GM12878 (cell line): ENCODE measurements around the gene SLC29A2. TPM values are rescaled to one million over a fixed set of nuclear protein-coding genes. Genes with fewer than 3 reads are reported as not detected.

ENCODE experiments used
- ATAC-seq: fragments of 200-7000 bp; cut with Tn5 transposase; 3 replicates; pipeline ENCODE4 v1.9.1; 2020; ENCODE audit warnings: mild to moderate bottlenecking, moderate library complexity
- BruUV-seq: library from RNA; stranded (reverse); fragments of 400-500 nt; replicated peaks from 2 replicates; lab custom pipeline; 2021; lab: Mats Ljungman, UMichigan
- CTCF ChIA-PET: fragments of 300-600 bp; sonication (Branson Sonifier 250); formaldehyde crosslinking; extraction: SDS; loops from one replicate; lab custom pipeline; 2021; ENCODE audit warnings: inconsistent platforms; lab: Yijun Ruan, JAX
- POLR2A ChIA-PET: fragments of 350-600 bp; formaldehyde crosslinking; extraction: SDS; loops from one replicate; lab custom pipeline; 2021; ENCODE audit warnings: inconsistent platforms; lab: Charles Lee
- RAD21 ChIA-PET: fragments of 300-600 bp; sonication (Branson Sonifier 250); formaldehyde crosslinking; loops from one replicate; lab custom pipeline; 2023; ENCODE audit warnings: antibody characterized with exemption; ENCODE audit not compliant: unreplicated experiment; lab: Charles Lee
- SMC1A ChIA-PET: fragments of 300-600 bp; sonication (Branson Sonifier 250); formaldehyde crosslinking; loops from one replicate; lab custom pipeline; 2023; ENCODE audit not compliant: unreplicated experiment, uncharacterized antibody; lab: Charles Lee
- DNase-seq: peaks from one replicate; pipeline ENCODE4 v3.0.0-alpha.2; 2011; ENCODE audit warnings: low read depth, low spot score
- FAIRE-seq: peaks from 3 replicates; lab custom pipeline; 2011; peaks lifted over from hg19 to GRCh38; lab: Jason Lieb, UNC
- H2AFZ ChIP-seq: 2 replicates; pipeline ENCODE4 v1.6.0; 2011; ENCODE audit warnings: low read depth, low read length, control low read depth; ENCODE audit not compliant: control insufficient read depth
- H3K27ac ChIP-seq: 2 replicates; pipeline ENCODE4 v1.5.1; 2011; ENCODE audit warnings: control low read depth; ENCODE audit not compliant: control insufficient read depth, insufficient read depth
- H3K27me3 ChIP-seq, 2 experiments: replicated peaks in 1 of 2; 2 replicates each; pipeline versions ENCODE4 v1.6.0 to v1.6.1; 2011; ENCODE audit warnings: low read length in 1 of 2; ENCODE audit not compliant: control insufficient read depth in 2 of 2, insufficient read depth in 2 of 2
- H3K36me3 ChIP-seq, 2 experiments: 2 replicates each; pipeline ENCODE4 v1.5.1; 2011; ENCODE audit warnings: low read length in 1 of 2; ENCODE audit not compliant: control insufficient read depth in 2 of 2, insufficient read depth in 2 of 2
- H3K4me1 ChIP-seq: 2 replicates; pipeline ENCODE4 v1.6.1; 2011; ENCODE audit warnings: mild to moderate bottlenecking, low read length, moderate library complexity, mixed read lengths; ENCODE audit not compliant: control insufficient read depth, insufficient read depth
- H3K4me2 ChIP-seq: 2 replicates; pipeline ENCODE4 v1.6.0; 2011; ENCODE audit warnings: control low read depth; ENCODE audit not compliant: control insufficient read depth, insufficient read depth
- H3K4me3 ChIP-seq: fragments of 200-600 bp; sonication (generic); 2 replicates; pipeline ENCODE4 v1.5.1; 2016
- H3K79me2 ChIP-seq: 2 replicates; pipeline ENCODE4 v1.6.0; 2011; ENCODE audit warnings: low read length; ENCODE audit not compliant: control insufficient read depth, insufficient read depth
- H3K9ac ChIP-seq: 2 replicates; pipeline ENCODE4 v1.8.0; 2011; ENCODE audit warnings: low read length, control low read depth, mixed read lengths; ENCODE audit not compliant: control insufficient read depth, insufficient read depth
- H3K9me3 ChIP-seq: replicated peaks from 3 replicates; pipeline ENCODE4 v1.5.1; 2011; ENCODE audit warnings: mild to moderate bottlenecking, low read length; ENCODE audit not compliant: control insufficient read depth, insufficient read depth
- H4K20me1 ChIP-seq: 2 replicates; pipeline ENCODE4 v1.6.0; 2011; ENCODE audit not compliant: control insufficient read depth, insufficient read depth
- BCL11A ChIP-seq: IDR thresholded peaks from 2 replicates; pipeline ENCODE4 v1.6.1; 2011; ENCODE audit warnings: low read depth, low read length
- BMI1 ChIP-seq: fragments of 450-650 bp; IDR thresholded peaks from 2 replicates; pipeline ENCODE4 v1.6.1; 2016; ENCODE audit warnings: mild to moderate bottlenecking, moderate library complexity, borderline replicate concordance
- BRCA1 ChIP-seq: IDR thresholded peaks from 2 replicates; pipeline ENCODE4 v1.6.1; 2011; ENCODE audit warnings: low read depth, low read length, improper control_type of control experiment
- CHD4 ChIP-seq: fragments of 200-600 bp; sonication (generic); IDR thresholded peaks from 2 replicates; pipeline ENCODE4 v1.6.1; 2016; ENCODE audit warnings: mild to moderate bottlenecking
- CREM ChIP-seq: IDR thresholded peaks from 2 replicates; pipeline ENCODE4 v1.6.1; 2014; ENCODE audit warnings: antibody characterized with exemption, low read depth
- ELK1 ChIP-seq: IDR thresholded peaks from 2 replicates; pipeline ENCODE4 v1.6.1; 2012; ENCODE audit warnings: low read depth, low read length, improper control_type of control experiment
- GATAD2B ChIP-seq: fragments of 450-650 bp; conservative IDR thresholded peaks from 2 replicates; pipeline ENCODE4 v1.6.1; 2017; ENCODE audit warnings: low read depth, mild to moderate bottlenecking, moderate library complexity
- MTA2 ChIP-seq: fragments of 450-650 bp; IDR thresholded peaks from 2 replicates; pipeline ENCODE4 v1.6.1; 2016; ENCODE audit warnings: low read depth, mild to moderate bottlenecking, moderate library complexity
- PAX5 ChIP-seq: IDR thresholded peaks from 2 replicates; pipeline ENCODE4 v1.6.1; 2011; ENCODE audit warnings: low read depth, low read length, borderline replicate concordance
- PKNOX1 ChIP-seq: fragments of 450-650 bp; IDR thresholded peaks from 2 replicates; pipeline ENCODE4 v1.6.1; 2016; ENCODE audit warnings: mild to moderate bottlenecking
- RB1 ChIP-seq: fragments of 450-650 bp; formaldehyde crosslinking; IDR thresholded peaks from 2 replicates; pipeline ENCODE4 v1.6.1; 2017; ENCODE audit warnings: mild to moderate bottlenecking, borderline replicate concordance
- RELB ChIP-seq: fragments of 450-650 bp; IDR thresholded peaks from 2 replicates; pipeline ENCODE4 v1.6.1; 2017; ENCODE audit warnings: low read depth, mild to moderate bottlenecking, moderate library complexity
- RFX5 ChIP-seq: IDR thresholded peaks from 2 replicates; pipeline ENCODE4 v1.6.1; 2011; ENCODE audit warnings: low read depth, low read length, improper control_type of control experiment
- SMAD5 ChIP-seq: IDR thresholded peaks from 2 replicates; pipeline ENCODE4 v1.6.1; 2016; ENCODE audit warnings: antibody characterized with exemption, low read depth
- TARDBP ChIP-seq: IDR thresholded peaks from 2 replicates; pipeline ENCODE4 v1.6.1; 2016; ENCODE audit warnings: borderline replicate concordance
- TCF12 ChIP-seq: IDR thresholded peaks from 2 replicates; pipeline ENCODE4 v1.6.1; 2011; ENCODE audit warnings: low read depth, mild to moderate bottlenecking, low read length
- TCF3 ChIP-seq: IDR thresholded peaks from 2 replicates; pipeline ENCODE4 v1.6.1; 2012; ENCODE audit warnings: low read depth, mild to moderate bottlenecking, low read length, borderline replicate concordance; ENCODE audit not compliant: insufficient read depth
- TCF7 ChIP-seq: IDR thresholded peaks from 2 replicates; pipeline ENCODE4 v1.6.1; 2014; ENCODE audit warnings: antibody characterized with exemption, borderline replicate concordance
- ZNF24 ChIP-seq: fragments of 450-650 bp; IDR thresholded peaks from 2 replicates; pipeline ENCODE4 v1.6.1; 2017; ENCODE audit warnings: antibody characterized with exemption, mild to moderate bottlenecking
- ZNF384 ChIP-seq: IDR thresholded peaks from 2 replicates; pipeline ENCODE4 v1.6.1; 2012; ENCODE audit warnings: low read depth, mild to moderate bottlenecking, low read length, improper control_type of control experiment, borderline replicate concordance
- WGBS: methylation state at CpG from one replicate; pipeline ENCODE4 v1.1.6; 2016; ENCODE audit warnings: low lambda C conversion rate; ENCODE audit not compliant: insufficient replicate concordance, insufficient coverage; ENCODE audit errors: missing lambda C conversion rate; 5-methylcytosine and 5-hydroxymethylcytosine counted together
- in situ Hi-C: fragments of 300-500 bp; cut with MboI; formaldehyde crosslinking; loops from 9 replicates; pipeline ENCODE4 v1.14.3; 2018; ENCODE audit warnings: mixed read lengths
- intact Hi-C: fragments of 100-400 bp; cut with micrococcal nuclease; formaldehyde crosslinking; loops from one replicate; pipeline ENCODE4 v1.14.2; 2022; ENCODE audit not compliant: unreplicated experiment
- polyA plus RNA-seq, 11 experiments: library from polyadenylated mRNA; depleted of rRNA in 4 of 11; unstranded in 6 of 11; stranded (reverse) in 5 of 11; fragments of >200 nt; fragmentation: Nextera tagmentation in 4 of 11; fragmentation: Illumina TruSeq in 1 of 11; extraction: Ambion mirVana in 4 of 11; extraction: Trizol in 1 of 11; gene quantifications; 1 replicate in 1 of 11; 2 replicates in 10 of 11; pipeline versions ENCODE4 v1.2.1 to v1.2.3, GENCODE V29; 2011 to 2016; ENCODE audit warnings: inconsistent platforms in 2 of 11, missing spikeins in 2 of 11, low read depth in 1 of 11
- total RNA-seq, 4 experiments: library from RNA; depleted of rRNA in 3 of 4; stranded (reverse); fragments of >200 nt in 3 of 4; fragmentation: Illumina TruSeq in 1 of 4; extraction: Trizol in 1 of 4; gene quantifications; 2 replicates each; pipeline versions ENCODE4 v1.2.1 to v1.2.3, GENCODE V29; 2013 to 2021

Gene SLC29A2
- total and polyA plus RNA-seq, 10 of the 15 experiments (the other 5 are each of a cell fraction or from before 2014, with no cell fraction given), result 0.27 to 7.5 (median 2.2) TPM

- BruUV-seq, result no TSS peak
- in situ Hi-C loops, result no loop called here
- RAD21 ChIA-PET, result interaction anchor here (0.7 to 3.1 kb wide), 5 partner anchors 10 to 267 kb away, joined by 3 to 17 read pairs (median 3); partner anchors contain the start of gene RBM4B
These were observed 39.8 kb upstream of the SLC29A2 start for GRCh38 chr11:66411323-66411722.

More at GRCh38 chr11:66411323-66411722, 39.8 kb upstream of the SLC29A2 start:
- DNase-seq (no peak), ATAC-seq (no peak), FAIRE-seq (no peak)
- ChIA-PET SMC1A (interaction anchor here (1.3 to 2.6 kb wide), 2 partner anchors 10 to 68 kb away, joined by 3 to 8 read pairs; partner anchors contain the start of genes DPP3 and NPAS4), POLR2A (no interaction called here), CTCF (interaction anchor here (1.4 to 5.4 kb wide), 4 partner anchors 9 to 267 kb away, joined by 4 to 27 read pairs (median 24); partner anchors contain the start of genes NPAS4 and RBM4B)
- H3K36me3 ChIP-seq, result no peaks in the 10 kb centered on the region
- H4K20me1 ChIP-seq, result no peaks in the 10 kb centered on the region
- H3K4me1 ChIP-seq, result no peaks in the 10 kb centered on the region
- no peak overlapping the region for H2AFZ ChIP-seq
- WGBS, result 47% methylated on average over 4 of the region's 4 CpGs
- no peaks in the 10 kb centered on the region for H3K9me3 ChIP-seq
- no peak overlapping the region for H3K27ac ChIP-seq
- H3K9ac ChIP-seq, result no peak overlapping the region
- H3K4me3 ChIP-seq, result no peak overlapping the region
- intact Hi-C loops, result no loop called here
- TF ChIP-seq BRCA1, result no peak
- no peak for TF ChIP-seq ZNF24
- TF ChIP-seq CHD4, result no peak
- no peak for TF ChIP-seq BMI1
- TF ChIP-seq GATAD2B, result no peak
- TF ChIP-seq SMAD5, result no peak
- TF ChIP-seq TCF12, result no peak
- TF ChIP-seq ELK1, result no peak
- TF ChIP-seq TCF7, result no peak
- no peak for TF ChIP-seq RELB
- TF ChIP-seq TARDBP, result no peak
- no peak for TF ChIP-seq ZNF384
- no peak for TF ChIP-seq PKNOX1
- TF ChIP-seq MTA2, result no peak
- no peak for TF ChIP-seq CREM
- TF ChIP-seq PAX5, result no peak
- no peak for TF ChIP-seq TCF3
- TF ChIP-seq BCL11A, result no peak
- TF ChIP-seq RB1, result no peak
- no peak for TF ChIP-seq RFX5
- H3K27me3 ChIP-seq, result peaks cover 0 to 4% of the 10 kb centered on the region in 2 experiments; a peak in 2 of 4 replicates
- H3K79me2 ChIP-seq, result no peaks in the 10 kb centered on the region
- no peak overlapping the region for H3K4me2 ChIP-seq
